Activated CD4-positive, alpha-beta T cell treated with anti-CD3 and anti-CD28 coated beads, Interleukin-2, amount 10 ng/mL, durations not matched to agents 24 days and 14 days (primary cell): ENCODE data around the gene LSM2. TPM values are rescaled to one million over a fixed set of nuclear protein-coding genes. Genes with fewer than 3 reads are reported as not detected.
A peak's percentile ranks its signal among the peaks of the same experiment; 100 is the strongest.
"Not testable (repeated sequence)": the region's sequence is repeated elsewhere in the genome, so short reads cannot be mapped to it uniquely, and the experiment has no call there.

Experiments used
- DNase-seq: peaks from one replicate; pipeline ENCODE4 v3.0.0; 2022
- H3K27ac Mint-ChIP-seq: one replicate; pipeline ENCODE4 v1.8.0; 2022; ENCODE audit warnings: mild to moderate bottlenecking, mixed read lengths
- H3K27me3 Mint-ChIP-seq: one replicate; pipeline ENCODE4 v1.8.0; 2022; ENCODE audit warnings: mixed read lengths
- H3K36me3 Mint-ChIP-seq: one replicate; pipeline ENCODE4 v1.8.0; 2022; ENCODE audit warnings: low read depth, mild to moderate bottlenecking, mixed read lengths
- H3K4me1 Mint-ChIP-seq: one replicate; pipeline ENCODE4 v1.8.0; 2021; ENCODE audit warnings: mixed read lengths
- H3K4me3 Mint-ChIP-seq: one replicate; pipeline ENCODE4 v1.8.0; 2022; ENCODE audit warnings: mild to moderate bottlenecking, moderate library complexity, mixed read lengths
- H3K9me3 Mint-ChIP-seq: one replicate; pipeline ENCODE4 v1.8.0; 2021; ENCODE audit warnings: mixed read lengths
- intact Hi-C: fragments of 100-400 bp; cut with micrococcal nuclease; formaldehyde crosslinking; loops from one replicate; pipeline ENCODE4 v1.15.1; 2023
- total RNA-seq: library from RNA; stranded (reverse); gene quantifications from 2 replicates; pipeline ENCODE4 v1.2.3, GENCODE V29; 2022

LSM2 gene
- total RNA-seq, 1 donor from 2014 or later = 142 TPM

DNA sequence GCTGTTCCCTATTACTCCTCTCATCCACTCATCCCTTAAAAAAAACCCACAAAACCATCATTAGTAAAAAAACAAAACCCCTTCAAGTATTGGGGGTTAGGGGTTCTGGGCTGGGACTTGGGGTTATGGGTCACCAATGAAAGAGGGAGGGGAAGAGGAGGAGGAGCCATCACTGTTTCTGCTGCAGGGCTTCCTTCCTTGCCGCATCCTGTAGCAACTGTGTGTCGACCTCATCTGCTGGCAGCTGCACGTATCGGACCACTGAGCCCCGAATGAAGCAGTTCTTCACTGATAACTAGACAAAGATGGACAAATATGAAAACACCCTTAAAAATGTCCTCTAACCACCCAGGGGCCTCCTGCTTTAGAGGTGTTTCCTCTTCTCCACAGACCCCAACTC, 9.2 kb downstream of the LSM2 start:
- H3K27ac Mint-ChIP-seq = peak overlapping the region; percentile 85

DNA sequence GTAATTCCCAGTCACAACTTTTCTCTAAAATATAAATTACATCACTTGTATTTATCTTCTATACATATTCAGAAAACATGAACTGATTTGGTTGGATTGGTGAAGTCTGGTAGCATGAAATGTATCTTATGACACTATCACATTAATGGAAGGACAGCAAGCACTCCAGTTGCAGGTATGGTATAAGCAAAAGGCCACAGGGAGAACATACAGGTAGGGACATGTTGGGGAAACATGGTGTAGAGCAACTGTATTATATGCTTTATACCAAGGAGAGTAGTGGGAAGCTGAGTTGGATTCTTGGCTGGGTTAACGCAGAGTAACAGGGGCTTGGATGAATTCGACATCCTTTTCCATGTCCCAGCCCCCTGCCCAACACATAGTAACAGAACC, 9.8 kb downstream of the LSM2 start:
- peak overlapping the region; percentile 13 for H3K4me3 Mint-ChIP-seq
- H3K4me1 Mint-ChIP-seq = peaks cover 33% of the 10 kb centered on the region

More for the DNA sequence above, 9.2 kb downstream of the LSM2 start:
- Mint-ChIP-seq H3K4me1 (peaks cover 33% of the 10 kb centered on the region), H3K9me3 (no peaks in the 10 kb centered on the region), H3K27me3 (no peaks in the 10 kb centered on the region), H3K36me3 (peaks cover 31% of the 10 kb centered on the region), H3K4me3 (peak overlapping the region; percentile 76)
- intact Hi-C loops = no loop called here
- DNase-seq = peak; percentile 84

DNA sequence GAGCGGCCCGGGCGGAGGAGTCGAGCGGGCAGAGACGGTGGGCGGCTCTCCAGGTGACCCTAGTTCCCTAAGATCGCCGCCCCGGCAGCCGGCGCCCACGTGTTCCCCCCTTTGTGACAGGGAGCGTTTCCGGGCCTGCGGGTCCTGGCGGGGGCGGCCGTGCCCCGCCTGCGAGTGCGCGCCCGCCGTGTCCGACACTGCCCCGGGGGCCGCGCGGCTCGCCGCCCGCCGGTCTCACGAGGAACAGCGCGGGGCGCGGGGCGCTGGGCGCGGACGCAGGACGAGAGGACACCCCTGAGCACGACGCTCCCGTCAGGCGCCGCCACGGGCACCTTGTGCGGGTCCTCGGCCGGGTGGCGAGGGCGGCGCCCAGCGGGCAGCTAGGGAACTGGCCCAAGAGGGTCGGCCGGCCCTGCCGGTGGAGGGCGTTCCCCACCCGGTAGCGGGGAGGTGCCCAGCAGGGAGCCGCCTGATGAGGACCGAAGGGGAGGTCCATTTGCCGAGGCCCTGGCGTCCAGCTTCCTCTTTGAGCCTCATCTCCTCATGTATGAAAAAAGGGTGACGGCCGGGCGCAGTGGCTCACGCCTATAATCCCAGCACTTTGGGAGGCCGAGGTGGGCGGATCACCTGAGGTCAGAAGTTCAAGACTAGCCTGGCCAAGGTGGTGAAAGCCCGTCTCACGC, 11.0 kb downstream of the LSM2 start, which contains the start of gene VARS1:
Gene VARS1, minus strand, starts transcription at position 137 of the 683 bp plus-strand sequence. CDS start 535 bp downstream, outside the sequence.
- Mint-ChIP-seq H3K4me1 (peaks cover 34% of the 10 kb centered on the region), H3K4me3 (peak within 1 kb of the TSS; percentile 86), H3K36me3 (peaks cover 33% of the 10 kb centered on the region), H3K27me3 (no peaks in the 10 kb centered on the region), H3K9me3 (no peaks in the 10 kb centered on the region), H3K27ac (peak within 1 kb of the TSS; percentile 97)
- peak; percentile 96 for DNase-seq
- intact Hi-C loops = loop anchor here (1.0 to 2.0 kb wide), 6 partner anchors 12 to 67 kb away; partner anchors contain the start of genes DDAH2, HSPA1B and VWA7

More for the DNA sequence above, 9.8 kb downstream of the LSM2 start:
- Mint-ChIP-seq H3K9me3 (no peaks in the 10 kb centered on the region), H3K27me3 (no peaks in the 10 kb centered on the region), H3K27ac (peak overlapping the region; percentile 69), H3K36me3 (peaks cover 33% of the 10 kb centered on the region)
- DNase-seq = no peak
- intact Hi-C loops = no loop called here

DNA sequence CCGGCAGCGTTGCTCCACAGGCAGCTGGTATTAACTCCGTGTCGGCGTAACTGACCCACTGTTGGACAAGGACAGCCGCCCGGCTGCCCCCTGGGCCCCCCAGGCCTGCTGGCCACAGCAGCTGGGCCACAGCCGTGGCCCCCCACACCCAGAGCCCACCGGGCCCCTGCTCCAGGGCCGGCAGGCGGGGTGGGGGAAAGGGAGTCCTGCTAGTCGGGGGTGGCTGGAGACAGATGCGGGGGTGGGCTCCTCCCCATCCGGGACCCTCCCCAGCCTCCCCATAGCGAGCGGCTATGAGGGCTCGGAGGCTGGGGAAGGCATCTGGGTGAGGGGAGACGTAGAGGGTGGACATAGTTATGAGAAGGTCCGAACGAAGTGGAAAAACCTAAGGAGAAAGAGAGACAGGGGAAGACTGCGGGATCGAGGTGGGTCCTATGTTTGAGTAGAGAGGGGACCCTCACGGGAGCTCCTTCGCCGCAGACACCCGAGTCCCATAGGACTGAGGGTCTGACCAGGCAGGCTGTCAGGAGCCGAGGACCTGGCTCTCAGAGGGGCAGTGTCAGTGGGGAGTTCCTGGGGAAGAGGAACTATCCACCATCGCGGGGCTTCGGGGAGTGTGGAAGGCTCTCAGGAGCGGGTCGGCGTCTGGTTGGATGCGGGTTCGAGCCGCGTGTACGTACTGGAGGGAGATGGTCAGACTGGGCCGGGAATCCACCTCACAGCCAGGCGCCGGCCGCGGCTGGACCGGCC, 11.7 kb downstream of the LSM2 start:
- Mint-ChIP-seq H3K9me3 (no peaks in the 10 kb centered on the region), H3K27me3 (no peaks in the 10 kb centered on the region), H3K4me1 (peaks cover 36% of the 10 kb centered on the region), H3K27ac (peak overlapping the region; percentile 97), H3K36me3 (peaks cover 37% of the 10 kb centered on the region), H3K4me3 (peak overlapping the region; percentile 86)
- intact Hi-C loops = loop anchor here (1.0 to 2.0 kb wide), 6 partner anchors 12 to 66 kb away; partner anchors contain the start of genes DDAH2, HSPA1B and VWA7
- DNase-seq = peak; percentile 68

DNA sequence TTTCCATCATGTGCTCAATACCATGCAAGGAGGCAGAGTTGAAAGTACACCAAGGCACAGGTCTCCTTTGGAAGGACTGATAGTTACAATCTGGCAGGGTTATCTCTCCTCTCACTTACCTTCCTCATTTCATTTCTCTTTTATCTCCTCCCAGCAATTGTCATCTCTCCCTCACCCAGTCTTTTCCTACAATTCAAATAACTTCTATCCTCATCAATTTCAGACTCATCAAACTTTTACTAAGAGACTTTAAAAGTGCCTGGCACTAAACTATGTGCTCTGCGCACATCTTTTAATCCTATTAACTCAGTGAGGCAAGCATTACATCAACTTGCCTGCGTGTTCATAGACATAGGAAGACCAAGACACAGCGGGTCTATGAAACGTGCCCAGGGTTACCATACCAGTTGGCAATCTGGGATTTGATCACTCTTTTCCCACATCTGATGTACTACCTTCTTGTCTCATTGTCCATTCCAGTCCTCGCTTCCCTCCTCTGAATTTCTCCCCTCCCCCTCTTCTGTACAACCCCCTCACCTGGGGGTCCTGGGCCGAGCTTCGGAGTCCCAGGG, 12.4 kb downstream of the LSM2 start:
- no peak for DNase-seq
- Mint-ChIP-seq H3K9me3 (no peaks in the 10 kb centered on the region), H3K4me3 (peak overlapping the region; percentile 86), H3K27me3 (no peaks in the 10 kb centered on the region), H3K36me3 (peaks cover 42% of the 10 kb centered on the region), H3K27ac (peak overlapping the region; percentile 97), H3K4me1 (peaks cover 36% of the 10 kb centered on the region)
- intact Hi-C loops = loop anchor here (2.0 kb wide), 4 partner anchors 18 to 66 kb away; partner anchors contain the start of genes DDAH2 and HSPA1B

DNA sequence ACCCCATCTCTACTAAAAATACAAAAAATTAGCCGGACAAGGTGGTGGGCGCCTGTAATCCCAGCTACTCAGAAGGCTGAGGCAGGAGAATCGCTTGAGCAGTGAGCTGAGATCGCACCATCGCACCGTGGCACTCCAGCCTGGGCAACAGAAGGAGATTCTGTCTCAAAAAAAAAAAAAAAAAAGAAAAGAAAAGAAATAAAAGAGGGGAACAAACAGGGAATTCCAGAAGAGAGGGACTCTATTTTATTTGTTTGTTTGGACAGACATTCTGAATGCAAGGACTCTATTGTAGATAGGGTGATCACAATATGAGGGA, 12.9 kb downstream of the LSM2 start:
- peak overlapping the region; percentile 86 for H3K4me3 Mint-ChIP-seq
- peaks cover 37% of the 10 kb centered on the region for H3K4me1 Mint-ChIP-seq
- DNase-seq, H3K9me3 Mint-ChIP-seq, H3K27me3 Mint-ChIP-seq: not testable (repeated sequence)
- peaks cover 45% of the 10 kb centered on the region for H3K36me3 Mint-ChIP-seq
- H3K27ac Mint-ChIP-seq = peak overlapping the region; percentile 97
- intact Hi-C loops = loop anchor here (2.0 kb wide), 4 partner anchors 19 to 65 kb away; partner anchors contain the start of genes DDAH2 and HSPA1B

DNA sequence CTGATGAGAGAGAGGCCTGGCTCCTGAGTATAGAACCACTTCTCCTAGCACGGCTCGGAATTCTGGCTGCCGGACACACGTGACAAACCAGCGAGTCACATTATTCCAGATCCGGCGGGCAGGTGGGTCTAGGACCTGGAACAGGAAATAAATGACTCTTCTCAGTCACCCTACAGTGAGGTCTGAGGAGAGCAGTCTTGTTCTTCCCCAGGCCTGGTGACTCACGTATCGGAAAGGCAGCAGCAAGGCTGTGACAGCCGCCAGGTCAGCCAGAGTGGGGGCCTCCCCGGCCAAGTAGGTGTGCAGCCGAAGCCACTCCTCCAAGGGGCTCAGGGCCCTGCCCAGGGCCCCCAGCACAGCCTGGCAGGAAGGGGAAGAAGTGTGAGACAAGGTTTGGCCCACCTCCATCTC, 14.0 kb downstream of the LSM2 start:
- H3K27ac Mint-ChIP-seq = peak overlapping the region; percentile 35
- no peaks in the 10 kb centered on the region for H3K9me3 Mint-ChIP-seq
- intact Hi-C loops = no loop called here
- H3K4me1 Mint-ChIP-seq = peaks cover 30% of the 10 kb centered on the region
- H3K27me3 Mint-ChIP-seq = no peaks in the 10 kb centered on the region
- peaks cover 44% of the 10 kb centered on the region for H3K36me3 Mint-ChIP-seq
- peak overlapping the region; percentile 72 for H3K4me3 Mint-ChIP-seq
- no peak for DNase-seq

DNA sequence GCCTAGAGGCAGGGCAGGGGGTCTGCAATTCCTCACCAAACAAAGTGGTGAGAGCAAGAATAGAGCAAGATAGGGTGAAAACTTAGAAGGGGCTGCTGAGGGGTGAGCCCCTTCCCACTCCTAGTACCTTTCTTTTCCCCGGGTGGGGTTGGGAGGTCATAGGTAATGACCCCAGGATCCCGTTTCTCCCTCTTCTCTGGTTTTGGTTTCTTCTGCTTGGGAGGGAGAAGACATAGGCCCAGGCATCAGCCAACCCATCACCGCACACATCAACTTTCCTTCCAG, 14.7 kb downstream of the LSM2 start:
- Mint-ChIP-seq H3K4me1 (peaks cover 22% of the 10 kb centered on the region), H3K36me3 (peaks cover 42% of the 10 kb centered on the region), H3K4me3 (no peak overlapping the region), H3K27ac (no peak overlapping the region), H3K27me3 (no peaks in the 10 kb centered on the region), H3K9me3 (no peaks in the 10 kb centered on the region)
- DNase-seq = no peak
- intact Hi-C loops = no loop called here

DNA sequence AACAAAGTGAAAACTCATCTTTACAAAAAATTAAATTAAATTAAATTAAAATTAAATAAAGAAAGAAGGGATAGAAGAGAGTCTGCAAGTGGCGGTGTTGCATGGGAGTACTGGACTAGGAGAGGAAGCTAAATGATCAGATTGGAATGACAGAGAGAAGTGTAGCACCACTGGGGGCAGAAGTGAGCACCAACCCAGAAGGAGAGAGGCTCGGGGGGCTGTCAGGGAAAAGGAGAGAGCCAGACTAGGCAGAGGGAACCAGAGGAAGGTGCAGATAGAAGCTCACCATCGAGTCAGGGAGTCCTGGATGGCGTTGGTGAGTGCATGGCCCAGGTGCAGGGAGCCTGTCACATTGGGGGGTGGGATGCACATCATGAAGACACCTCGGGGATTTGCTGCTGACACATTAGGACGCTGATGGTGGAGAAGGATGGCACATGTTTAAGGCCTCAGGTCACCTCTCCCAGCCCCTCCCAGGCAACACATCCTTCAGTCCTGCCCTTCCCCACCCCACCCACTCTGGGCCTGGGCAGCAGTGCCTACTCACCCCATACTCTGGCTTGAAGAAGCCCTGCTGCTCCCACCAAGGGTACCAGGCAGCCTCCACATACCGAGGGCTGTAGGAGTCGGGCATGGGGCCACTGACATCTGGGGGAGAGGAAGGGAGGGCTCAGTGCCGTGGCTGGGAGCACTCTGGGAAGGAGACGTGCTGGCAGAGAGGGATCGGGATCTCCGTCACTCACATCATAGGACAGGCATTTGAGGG, 15.3 kb downstream of the LSM2 start:
- H3K27ac Mint-ChIP-seq = peak overlapping the region; percentile 14
- H3K4me1 Mint-ChIP-seq = peaks cover 20% of the 10 kb centered on the region
- intact Hi-C loops = loop anchor here (1.0 kb wide), 1 partner anchor 19 kb away; no protein-coding TSS in a partner anchor
- peak; percentile 79 for DNase-seq
- H3K36me3 Mint-ChIP-seq = peaks cover 43% of the 10 kb centered on the region
- H3K27me3 Mint-ChIP-seq = no peaks in the 10 kb centered on the region
- H3K9me3 Mint-ChIP-seq = no peaks in the 10 kb centered on the region
- no peak overlapping the region for H3K4me3 Mint-ChIP-seq

DNA sequence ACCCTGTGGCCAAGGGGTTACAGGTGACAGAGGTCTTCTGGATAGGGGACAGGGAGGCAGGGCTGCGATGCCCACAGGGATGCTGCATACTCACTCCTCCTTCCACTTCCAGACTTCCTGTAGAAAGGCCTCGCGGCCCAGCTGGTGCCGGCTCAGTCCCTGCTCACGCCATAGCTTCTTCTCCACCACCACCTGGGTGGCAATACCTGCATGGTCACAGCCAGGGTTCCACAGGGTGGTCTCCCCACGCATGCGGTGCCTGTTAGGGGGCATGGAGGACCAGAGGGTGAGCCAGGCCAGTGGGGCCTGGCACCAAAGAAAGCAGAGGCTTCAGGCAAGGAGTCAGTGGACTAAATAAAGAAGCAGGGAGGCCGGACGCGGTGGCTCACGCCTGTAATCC, 21.3 kb downstream of the LSM2 start:
- intact Hi-C loops = no loop called here
- Mint-ChIP-seq H3K27ac (no peak overlapping the region), H3K36me3 (peaks cover 52% of the 10 kb centered on the region)

DNA sequence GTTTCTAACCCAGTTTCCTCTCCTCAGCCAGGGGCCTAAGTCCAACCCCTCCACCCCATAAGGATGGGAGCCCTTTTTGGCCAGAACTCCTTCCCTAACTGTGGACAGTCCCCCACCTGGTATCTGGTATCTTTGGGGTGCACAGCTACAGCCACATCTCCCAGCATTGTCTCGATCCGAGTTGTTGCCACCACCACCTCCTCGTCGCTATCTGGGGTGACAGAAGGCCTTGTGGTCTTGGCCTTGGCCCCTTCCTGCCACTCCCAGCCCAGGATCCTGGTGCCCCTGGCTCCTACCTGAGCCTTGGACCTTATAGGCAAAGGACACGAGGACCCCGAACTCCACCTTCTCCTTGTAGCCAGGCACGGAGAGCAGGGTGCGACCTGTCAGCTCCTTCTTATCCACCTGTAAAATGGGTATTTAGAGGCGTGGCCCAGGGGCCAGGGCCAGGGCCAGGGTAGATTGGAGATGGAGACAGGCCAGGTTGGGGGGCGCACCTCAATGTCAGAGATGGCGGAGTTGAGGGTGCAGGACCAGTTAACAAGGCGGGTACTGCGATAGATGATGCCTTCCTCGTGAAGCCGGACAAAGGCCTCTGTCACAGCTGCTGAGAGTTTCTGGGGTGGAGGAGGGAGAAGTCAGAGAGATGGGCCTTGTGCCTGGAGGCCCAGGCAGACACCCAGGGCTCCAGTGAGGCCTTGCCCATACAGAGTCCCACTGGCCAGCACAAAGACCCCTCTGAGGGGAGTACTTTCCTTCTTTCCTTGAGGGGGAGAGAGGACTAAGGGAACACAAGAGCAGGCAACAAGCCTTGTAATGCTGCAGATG, 22.5 kb downstream of the LSM2 start:
- no peak for DNase-seq
- intact Hi-C loops = no loop called here
- no peaks in the 10 kb centered on the region for H3K9me3 Mint-ChIP-seq
- peaks cover 57% of the 10 kb centered on the region for H3K36me3 Mint-ChIP-seq
- no peaks in the 10 kb centered on the region for H3K27me3 Mint-ChIP-seq
- no peak overlapping the region for H3K4me3 Mint-ChIP-seq
- H3K4me1 Mint-ChIP-seq = peaks cover 3% of the 10 kb centered on the region
- H3K27ac Mint-ChIP-seq = no peak overlapping the region

More for the DNA sequence above, 21.3 kb downstream of the LSM2 start:
- DNase-seq = no peak
- H3K27me3 Mint-ChIP-seq = no peaks in the 10 kb centered on the region
- H3K9me3 Mint-ChIP-seq = no peaks in the 10 kb centered on the region
- peaks cover 3% of the 10 kb centered on the region for H3K4me1 Mint-ChIP-seq
- H3K4me3 Mint-ChIP-seq = no peak overlapping the region

DNA sequence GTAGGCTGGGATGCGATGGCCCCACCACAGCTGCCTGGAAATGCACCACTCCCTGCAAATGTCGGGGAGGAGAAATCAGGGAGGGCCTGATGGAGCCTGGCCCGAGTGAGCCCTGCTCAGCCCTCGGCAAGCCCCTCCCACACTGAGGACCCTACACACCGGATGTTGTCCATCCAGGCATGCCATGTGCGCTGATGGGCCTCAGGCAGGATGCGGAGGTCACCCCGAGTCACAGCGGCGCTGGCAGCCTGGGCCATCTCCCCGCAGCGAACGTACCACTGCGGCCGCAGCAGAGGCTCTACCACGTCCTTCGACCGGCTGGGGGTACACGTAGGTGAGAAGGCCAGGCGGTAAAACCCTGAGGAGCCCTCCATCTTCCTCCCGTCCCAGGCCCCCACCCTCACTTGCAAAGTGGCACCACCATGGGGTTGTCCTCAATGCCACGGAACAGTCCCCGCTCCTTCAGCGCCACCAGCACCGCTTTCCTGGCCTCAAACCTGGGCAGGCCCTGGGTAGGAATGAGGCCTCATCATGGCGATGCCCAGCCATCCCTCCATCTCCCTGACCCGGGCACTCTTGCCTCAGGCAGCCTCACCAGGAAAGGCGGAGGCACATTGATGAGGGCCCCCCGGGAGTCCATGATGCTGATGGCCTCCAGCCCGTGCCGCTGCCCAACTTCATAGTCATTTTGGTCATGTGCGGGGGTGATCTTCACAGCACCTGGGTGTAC, 24.5 kb downstream of the LSM2 start:
- Mint-ChIP-seq H3K27me3 (no peaks in the 10 kb centered on the region), H3K27ac (no peak overlapping the region), H3K4me3 (no peak overlapping the region), H3K9me3 (no peaks in the 10 kb centered on the region), H3K36me3 (peaks cover 57% of the 10 kb centered on the region), H3K4me1 (peaks cover 7% of the 10 kb centered on the region)
- DNase-seq = no peak
- intact Hi-C loops = no loop called here
